Endodermal cell (in vitro differentiated cells): ENCODE measurements around the gene ITIH1. TPM values are rescaled to one million over a fixed set of nuclear protein-coding genes. Genes with fewer than 3 reads are reported as not detected.

Experiments used
- DNase-seq: peaks from one replicate; pipeline ENCODE4 v3.0.0-alpha.2; 2017
- H3K27ac ChIP-seq: 2 replicates; pipeline ENCODE4 v1.5.1; 2013; ENCODE audit warnings: mild to moderate bottlenecking, low read depth, low read length, moderate library complexity
- H3K27me3 ChIP-seq: 2 replicates; pipeline ENCODE4 v1.6.1; 2013; ENCODE audit warnings: mild to moderate bottlenecking, low read length, moderate library complexity; ENCODE audit not compliant: insufficient read depth, control insufficient read depth, poor library complexity, severe bottlenecking
- H3K36me3 ChIP-seq: 2 replicates; pipeline ENCODE4 v1.7.0; 2013; ENCODE audit warnings: mild to moderate bottlenecking, low read length, moderate library complexity; ENCODE audit not compliant: control insufficient read depth, insufficient read depth
- H3K4me1 ChIP-seq: one replicate; pipeline ENCODE4 v1.7.0; 2013; ENCODE audit warnings: low read length; ENCODE audit not compliant: control insufficient read depth, insufficient read depth
- H3K4me3 ChIP-seq: 2 replicates; pipeline ENCODE4 v1.5.1; 2013; ENCODE audit warnings: mild to moderate bottlenecking, low read length, moderate library complexity
- H3K9ac ChIP-seq: 2 replicates; pipeline ENCODE4 v1.6.1; 2013; ENCODE audit warnings: mild to moderate bottlenecking, low read length, moderate library complexity; ENCODE audit not compliant: poor library complexity, severe bottlenecking; ENCODE audit errors: extremely low read depth
- H3K9me3 ChIP-seq: 2 replicates; pipeline ENCODE4 v1.6.1; 2013; ENCODE audit warnings: mild to moderate bottlenecking, low read length, moderate library complexity; ENCODE audit not compliant: control insufficient read depth
- H3K27ac Mint-ChIP-seq: 2 replicates; pipeline ENCODE4 v1.8.0; 2020; ENCODE audit warnings: mixed read lengths
- H3K27me3 Mint-ChIP-seq: 2 replicates; pipeline ENCODE4 v1.8.0; 2021; ENCODE audit warnings: mild to moderate bottlenecking, mixed read lengths; ENCODE audit not compliant: insufficient read depth
- H3K36me3 Mint-ChIP-seq: 2 replicates; pipeline ENCODE4 v1.8.0; 2020; ENCODE audit warnings: low read depth, mixed read lengths
- H3K4me1 Mint-ChIP-seq: 2 replicates; pipeline ENCODE4 v1.8.0; 2020; ENCODE audit warnings: mixed read lengths
- H3K4me3 Mint-ChIP-seq: 2 replicates; pipeline ENCODE4 v1.8.0; 2020; ENCODE audit warnings: mild to moderate bottlenecking, moderate library complexity, mixed read lengths
- H3K9me3 Mint-ChIP-seq: 2 replicates; pipeline ENCODE4 v1.8.0; 2020; ENCODE audit warnings: mild to moderate bottlenecking, mixed read lengths
- CTCF ChIP-seq: fragments of 200-600 bp; sonication (generic); conservative IDR thresholded peaks from 2 replicates; pipeline ENCODE4 v1.5.0; 2021; ENCODE audit warnings: antibody characterized with exemption, mild to moderate bottlenecking
- WGBS, 2 experiments: methylation state at CpG; one replicate each; pipeline versions ENCODE4 v1.1.5 to v1.1.7; 2013; ENCODE audit warnings: missing lambda C conversion rate in 2 of 2, mixed read lengths in 1 of 2; ENCODE audit not compliant: insufficient coverage in 1 of 2, insufficient read length in 1 of 2; 5-methylcytosine and 5-hydroxymethylcytosine counted together
- total RNA-seq, 2 donors: library from RNA; stranded (reverse); fragmentation: NEBNext Ultra II Directional in 1 of 2; extraction: Animal tissue kit (Norgen Biotek cat#: 25700) in 1 of 2; gene quantifications; 2 replicates in 1 of 2; 3 replicates in 1 of 2; pipeline ENCODE4 v1.2.1, GENCODE V29; 2021

Gene ITIH1
- total RNA-seq, 2 donors from 2014 or later, result not detected

- DNase-seq, result no peak
- Mint-ChIP-seq H3K9me3 (no peaks in the 10 kb centered on the region), H3K4me3 (no peak overlapping the region), H3K36me3 (no peaks in the 10 kb centered on the region), H3K27ac (no peak overlapping the region), H3K27me3 (no peaks in the 10 kb centered on the region), H3K4me1 (no peaks in the 10 kb centered on the region)
- no peak for TF ChIP-seq CTCF
- Histone ChIP-seq H3K9ac (no peak overlapping the region), H3K27me3 (no peaks in the 10 kb centered on the region), H3K9me3 (no peaks in the 10 kb centered on the region), H3K27ac (no peak overlapping the region), H3K4me1 (no peaks in the 10 kb centered on the region), H3K4me3 (no peak overlapping the region), H3K36me3 (no peaks in the 10 kb centered on the region)
- 91 to 100% methylated on average over 3 to 9 of the region's 9 CpGs for WGBS, 2 experiments
These were observed 18.0 kb downstream of the ITIH1 start for GRCh38 chr3:52795298-52795900.

GRCh38 chr3:52796411-52796810 lies 19.0 kb downstream of the ITIH1 start:
- Mint-ChIP-seq H3K4me1 (no peaks in the 10 kb centered on the region), H3K36me3 (no peaks in the 10 kb centered on the region), H3K9me3 (no peaks in the 10 kb centered on the region), H3K4me3 (no peak overlapping the region), H3K27me3 (no peaks in the 10 kb centered on the region), H3K27ac (no peak overlapping the region)
- TF ChIP-seq CTCF, result no peak
- Histone ChIP-seq H3K27me3 (no peaks in the 10 kb centered on the region), H3K27ac (no peak overlapping the region), H3K4me1 (no peaks in the 10 kb centered on the region), H3K4me3 (no peak overlapping the region), H3K9me3 (no peaks in the 10 kb centered on the region), H3K36me3 (no peaks in the 10 kb centered on the region), H3K9ac (no peak overlapping the region)
- DNase-seq, result no peak
- 91 to 94% methylated on average over 7 to 9 of the region's 9 CpGs for WGBS, 2 experiments

DNA sequence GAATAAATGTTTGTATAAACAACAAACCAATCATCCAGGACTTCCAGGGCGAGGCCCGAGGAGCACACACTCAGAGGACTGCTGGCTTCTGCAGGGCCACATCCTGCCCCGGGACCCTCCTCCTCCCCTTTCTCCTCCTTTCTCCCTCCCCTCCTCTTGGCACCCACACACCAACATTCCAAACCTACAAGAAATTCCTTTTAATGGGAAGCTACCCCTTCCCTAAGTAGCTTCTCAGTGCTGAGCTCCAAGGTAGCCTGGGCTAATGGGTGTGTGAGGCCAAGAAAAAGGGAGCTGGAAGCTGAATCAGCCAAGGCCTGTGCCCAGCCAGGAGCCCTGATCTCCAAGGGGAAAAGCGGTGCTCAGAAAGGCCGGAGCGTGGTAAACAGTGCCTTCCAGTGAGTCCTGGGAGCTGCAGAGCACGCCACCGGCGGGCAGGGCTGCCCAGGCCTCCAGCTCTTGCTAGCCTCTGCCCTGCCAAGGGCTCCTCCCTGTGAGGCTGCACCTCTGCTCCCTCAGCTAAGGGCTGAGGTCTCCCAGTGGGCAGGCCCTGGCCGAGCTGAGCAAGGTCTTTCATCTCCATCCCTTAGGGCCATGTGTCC lies 21.1 kb downstream of the ITIH1 start:
- Mint-ChIP-seq H3K36me3 (no peaks in the 10 kb centered on the region), H3K4me1 (no peaks in the 10 kb centered on the region), H3K4me3 (no peak overlapping the region), H3K27ac (no peak overlapping the region), H3K9me3 (no peaks in the 10 kb centered on the region), H3K27me3 (no peaks in the 10 kb centered on the region)
- no peak overlapping the region for H3K27ac ChIP-seq
- H3K4me3 ChIP-seq, result no peak overlapping the region
- TF ChIP-seq CTCF, result no peak
- 91 to 96% methylated on average over 4 to 10 of the region's 10 CpGs for WGBS, 2 experiments
- no peak for DNase-seq
- no peaks in the 10 kb centered on the region for H3K27me3 ChIP-seq
- no peaks in the 10 kb centered on the region for H3K4me1 ChIP-seq
- no peaks in the 10 kb centered on the region for H3K36me3 ChIP-seq
- H3K9me3 ChIP-seq, result no peaks in the 10 kb centered on the region
- no peak overlapping the region for H3K9ac ChIP-seq
